Endometrial microvascular endothelial cells (primary cell): Measurements from ENCODE around the gene RASGRP2. TPM values are rescaled to one million over a fixed set of nuclear protein-coding genes. Genes with fewer than 3 reads are reported as not detected.

Experiments used
- in situ Hi-C: cut with HindIII; loops from 2 replicates; pipeline ENCODE4 v1.10.0; 2017; ENCODE audit warnings: low sequenced_read_pairs, low pct_unique_long_range_greater_than_20kb; ENCODE audit errors: inconsistent ontology term
- total RNA-seq: library from RNA; depleted of rRNA; stranded (reverse); fragments of >200 nt; gene quantifications from one replicate; pipeline ENCODE4 v1.2.3, GENCODE V29; 2015; ENCODE audit errors: inconsistent ontology term

The RASGRP2 gene
- total RNA-seq: 1.3 TPM

- in situ Hi-C loops: no loop called here
Measured at GRCh38 chr11:64743591-64744543, at the start of gene RASGRP2. Gene RASGRP2 (minus strand): TSS chr11:64744142. CDS start chr11:64742866, 1,276 bp downstream.

GRCh38 chr11:64792482-64792881 is 48.5 kb upstream of the RASGRP2 start:
- in situ Hi-C loops: no loop called here

- in situ Hi-C loops: no loop called here
Measured at GRCh38 chr11:64791781-64792291, 47.9 kb upstream of the RASGRP2 start.

GRCh38 chr11:64790205-64791095 is 46.5 kb upstream of the RASGRP2 start:
- in situ Hi-C loops: no loop called here

- in situ Hi-C loops: no loop called here
Measured at GRCh38 chr11:64789331-64790204, 45.6 kb upstream of the RASGRP2 start.

- in situ Hi-C loops: no loop called here
Measured at GRCh38 chr11:64788321-64789215, 44.6 kb upstream of the RASGRP2 start.

GRCh38 chr11:64787526-64788320 is 43.8 kb upstream of the RASGRP2 start:
- in situ Hi-C loops: no loop called here

- in situ Hi-C loops: no loop called here
Measured at GRCh38 chr11:64786308-64786707, 42.4 kb upstream of the RASGRP2 start.

- in situ Hi-C loops: no loop called here
Measured at GRCh38 chr11:64784813-64785581, 41.1 kb upstream of the RASGRP2 start.

GRCh38 chr11:64778473-64779298 is 34.7 kb upstream of the RASGRP2 start, which contains the start of gene SF1:
Gene SF1 (minus strand): TSS chr11:64778542. CDS start chr11:64778392, 150 bp downstream.
- in situ Hi-C loops: no loop called here

- in situ Hi-C loops: no loop called here
Measured at GRCh38 chr11:64778223-64778472, 34.2 kb upstream of the RASGRP2 start.

GRCh38 chr11:64777449-64778222 is 33.7 kb upstream of the RASGRP2 start:
- in situ Hi-C loops: no loop called here

- in situ Hi-C loops: no loop called here
Measured at GRCh38 chr11:64776875-64777274, 32.9 kb upstream of the RASGRP2 start.

- in situ Hi-C loops: no loop called here
Measured at GRCh38 chr11:64776425-64776824, 32.5 kb upstream of the RASGRP2 start.

- in situ Hi-C loops: no loop called here
Measured at GRCh38 chr11:64774144-64774543, 30.2 kb upstream of the RASGRP2 start.
